HG03432 (cell line): ENCODE measurements around the gene TRPM7.
"Not testable (repeated sequence)": the region's sequence is repeated elsewhere in the genome, so short reads cannot be mapped to it uniquely, and the experiment has no call there.

ENCODE experiments used
- ATAC-seq: cut with Tn5 transposase; IDR thresholded peaks from one replicate; pipeline ENCODE4 v1.9.1; 2021; ENCODE audit warnings: mild to moderate bottlenecking, moderate library complexity; ENCODE audit not compliant: unreplicated experiment

Gene TRPM7

DNA sequence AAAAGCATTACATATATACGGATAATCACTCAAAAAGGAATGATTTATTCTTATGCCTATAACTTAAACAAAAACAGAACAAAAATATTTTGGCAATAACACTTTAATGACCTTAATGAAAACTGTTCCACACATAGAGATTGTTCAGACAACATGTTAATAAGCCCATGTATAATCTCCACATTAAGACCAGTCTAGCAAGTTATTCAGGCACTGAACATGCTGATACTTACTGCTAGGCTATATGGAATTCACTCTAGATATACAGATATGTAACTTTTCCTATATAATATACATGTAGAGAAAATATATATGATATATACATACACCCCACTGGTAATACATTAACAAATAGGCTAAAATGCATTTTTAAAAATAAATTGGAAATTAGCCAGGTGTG lies 96.3 kb downstream of the TRPM7 start:
- no peak for ATAC-seq

- no peak for ATAC-seq
Measured at GRCh38 chr15:50577492-50577891, 109.1 kb downstream of the TRPM7 start.

- no peak for ATAC-seq
Measured at GRCh38 chr15:50576166-50576565, 110.4 kb downstream of the TRPM7 start.

DNA sequence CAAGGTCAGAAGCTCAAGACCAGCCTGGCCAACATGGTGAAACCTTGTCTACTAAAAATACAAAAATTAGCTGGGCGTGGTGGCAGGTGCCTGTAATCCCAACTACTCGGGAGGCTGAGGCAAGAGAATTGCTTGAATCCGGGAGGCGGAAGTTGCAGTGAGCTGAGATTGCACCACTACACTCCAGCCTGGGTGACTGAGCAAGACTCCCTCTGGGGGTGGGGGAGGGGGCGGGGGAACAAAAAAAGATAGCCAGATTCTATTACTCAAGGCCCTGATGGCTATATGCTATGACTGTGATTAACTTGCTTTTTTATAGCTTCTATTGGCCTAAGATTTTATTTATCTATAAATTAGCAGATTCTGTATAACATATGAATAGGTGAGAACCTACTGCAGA lies 112.8 kb downstream of the TRPM7 start:
- ATAC-seq, result not testable (repeated sequence)

DNA sequence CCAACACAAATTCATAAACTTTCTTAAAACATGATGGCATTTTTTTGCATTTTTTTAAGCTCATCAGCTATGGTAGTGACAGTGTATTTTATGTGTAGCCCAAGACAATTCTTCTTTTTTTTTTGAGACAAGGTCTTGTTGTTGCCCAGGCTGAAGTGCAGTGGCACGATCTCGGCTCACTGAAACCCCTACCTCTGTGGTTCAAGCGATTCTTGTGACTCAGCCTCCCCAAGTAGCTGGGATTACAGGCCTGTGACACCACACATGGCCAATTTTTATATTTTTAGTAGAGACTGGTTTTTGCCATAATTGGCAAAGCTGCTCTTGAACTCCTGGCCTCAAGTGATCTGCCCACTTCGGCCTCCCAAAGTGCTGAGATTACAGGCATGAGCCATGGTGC lies 122.8 kb downstream of the TRPM7 start:
- no peak for ATAC-seq

GRCh38 chr15:50562735-50563640 lies 123.6 kb downstream of the TRPM7 start:
- ATAC-seq, result no peak

DNA sequence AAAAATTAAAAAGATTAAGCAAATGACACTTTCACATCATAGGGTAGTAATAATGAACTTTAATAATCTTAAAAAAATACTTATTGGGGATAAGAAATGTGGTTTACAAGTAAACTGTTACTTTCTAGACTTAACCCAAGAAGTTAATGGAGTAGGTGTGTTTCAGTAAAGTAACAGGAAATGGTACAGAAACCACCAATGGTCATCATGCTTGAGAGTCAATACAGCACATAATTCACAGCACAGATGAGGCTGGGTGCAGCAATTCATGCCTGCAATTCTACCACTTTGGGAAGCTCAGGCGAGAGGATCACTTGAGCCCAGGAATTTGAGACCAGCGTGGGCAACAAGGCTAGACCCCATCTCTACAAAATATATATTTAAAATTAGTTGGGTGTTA lies 128.6 kb downstream of the TRPM7 start:
- ATAC-seq, result no peak

DNA sequence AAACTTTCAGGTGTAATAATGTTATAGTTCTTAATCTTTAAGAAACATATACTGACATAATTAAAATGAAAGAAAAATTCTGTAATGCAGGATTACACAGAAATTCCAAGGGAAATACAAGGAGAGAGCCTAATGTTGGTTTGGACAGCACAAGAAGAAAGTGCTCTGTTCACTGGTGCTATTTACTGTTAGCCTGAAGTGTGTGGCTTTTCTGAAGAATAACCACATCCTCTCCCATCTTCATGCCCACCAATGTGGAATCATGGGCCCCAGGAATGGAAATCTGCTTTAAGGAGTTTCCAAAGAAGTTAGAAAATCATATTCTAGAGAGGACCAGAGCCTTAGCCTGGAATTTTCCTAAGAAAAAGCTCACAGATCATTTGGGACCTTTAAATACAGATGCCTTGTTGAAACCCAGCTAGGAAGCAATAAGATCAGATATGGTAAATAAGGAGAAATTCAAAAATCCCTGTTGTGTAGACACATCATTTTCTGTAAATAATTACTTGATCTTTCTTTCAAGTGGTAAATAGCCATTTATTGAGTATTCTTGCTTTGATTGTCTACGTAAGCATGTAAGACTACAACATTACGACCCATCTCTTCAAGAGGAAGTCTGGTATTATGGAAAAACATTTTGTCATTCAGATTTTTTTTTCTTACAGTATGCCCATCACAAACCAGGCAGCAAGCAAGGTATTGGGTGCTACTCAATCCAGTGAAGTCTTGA lies 129.8 kb downstream of the TRPM7 start:
- no peak for ATAC-seq

DNA sequence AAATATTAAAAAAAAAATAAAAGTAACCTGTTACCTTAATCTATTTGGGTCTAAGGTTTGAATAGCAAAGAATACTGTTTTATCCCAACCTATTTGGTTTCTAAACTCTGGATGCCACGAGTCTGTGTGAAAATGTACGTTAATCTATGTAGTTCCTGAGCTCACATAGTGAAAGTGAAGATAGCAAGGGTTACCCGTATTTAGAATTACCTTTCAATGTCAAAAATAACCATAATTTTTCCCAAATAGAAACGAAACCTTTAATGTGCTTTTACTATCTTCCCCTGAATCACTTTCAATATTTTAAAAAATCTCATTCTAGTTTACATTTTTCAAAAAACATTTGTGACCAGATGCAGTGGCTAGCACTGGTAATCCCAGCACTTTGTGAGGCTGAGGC lies 134.4 kb downstream of the TRPM7 start:
- peak; percentile 54 for ATAC-seq

GRCh38 chr15:50549326-50549725 lies 137.3 kb downstream of the TRPM7 start:
- ATAC-seq, result no peak

- no peak for ATAC-seq
Measured at GRCh38 chr15:50546566-50546965, 140.0 kb downstream of the TRPM7 start, which contains the start of gene USP50. Gene USP50, minus strand, starts transcription at chr15:50546666. Its CDS starts 141 bp downstream, at chr15:50546525.

- ATAC-seq, result no peak
Measured at GRCh38 chr15:50544368-50544767, 142.2 kb downstream of the TRPM7 start.

GRCh38 chr15:50543556-50543955 lies 143.0 kb downstream of the TRPM7 start:
- no peak for ATAC-seq

DNA sequence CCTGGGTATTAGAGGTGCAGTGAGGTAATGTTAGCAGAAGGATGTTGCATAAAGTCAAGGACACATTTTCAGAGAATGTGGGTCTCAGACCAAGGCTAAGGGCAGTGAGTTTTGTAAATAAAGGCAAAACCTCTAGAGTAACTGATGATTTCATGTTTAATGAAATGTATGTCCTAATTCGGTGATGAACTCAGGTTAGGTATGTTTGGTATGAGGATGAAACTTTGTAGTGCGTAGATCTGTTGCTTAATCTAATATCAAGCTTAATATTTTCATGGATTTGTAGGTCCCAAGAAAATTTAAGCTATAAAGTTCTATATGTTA lies 143.7 kb downstream of the TRPM7 start:
- no peak for ATAC-seq

- ATAC-seq, result no peak
Measured at GRCh38 chr15:50531766-50532165, 154.8 kb downstream of the TRPM7 start.

DNA sequence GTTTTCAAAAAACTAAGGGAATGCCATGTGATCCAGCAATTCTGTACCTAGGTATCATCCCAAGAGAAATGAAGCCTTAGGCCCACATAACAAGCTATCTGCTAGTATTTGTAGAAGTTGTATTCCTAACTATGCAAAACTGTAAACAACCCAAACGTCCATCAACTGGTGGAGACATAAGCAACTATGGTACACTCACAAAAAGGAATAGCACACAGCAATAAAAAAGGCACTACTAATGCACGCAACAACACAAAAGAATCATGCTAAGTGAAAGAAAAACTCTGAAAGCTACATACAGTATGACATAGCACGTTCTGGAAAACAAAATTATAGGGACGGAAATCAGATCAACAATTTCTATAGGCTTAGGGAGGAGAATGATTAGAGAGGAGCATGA lies 155.4 kb downstream of the TRPM7 start:
- no peak for ATAC-seq

- no peak for ATAC-seq
Measured at GRCh38 chr15:50523851-50524251, 162.7 kb downstream of the TRPM7 start.

DNA sequence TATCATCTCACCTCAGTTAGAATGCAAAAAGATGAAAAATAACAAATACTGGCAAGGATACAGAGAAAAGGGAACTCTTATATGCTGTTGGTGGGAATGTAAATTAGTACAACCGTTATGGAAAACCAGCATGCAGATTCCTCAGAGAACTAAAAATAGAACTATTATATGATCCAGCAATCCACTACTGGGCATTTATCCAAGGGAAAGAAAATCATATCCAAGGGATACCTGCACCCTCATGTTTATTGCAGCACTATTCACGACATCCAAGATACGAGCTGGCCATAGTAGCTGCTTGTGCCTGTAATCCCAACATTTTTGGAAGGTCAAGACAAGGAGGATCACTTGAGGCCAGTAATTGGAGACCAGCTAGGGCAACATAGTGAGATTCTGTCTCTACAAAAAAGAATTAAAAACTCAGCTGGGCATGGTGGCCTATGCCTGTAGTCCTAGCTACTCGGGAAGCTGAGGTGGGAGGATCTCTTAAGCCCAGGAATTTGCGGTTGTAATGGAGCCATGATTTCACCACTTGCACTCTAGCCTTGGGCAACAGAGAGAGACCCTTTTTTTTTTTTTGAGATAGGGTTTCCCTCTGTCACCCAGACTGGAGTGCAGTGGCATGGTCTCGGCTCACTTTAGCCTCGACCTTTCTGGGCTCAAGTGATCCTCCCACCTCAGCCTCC lies 166.7 kb downstream of the TRPM7 start:
- ATAC-seq, result no peak

GRCh38 chr15:50513001-50513400 lies 173.6 kb downstream of the TRPM7 start:
- no peak for ATAC-seq
